ENCODE data around the gene ATF6B.
"Not testable (repeated sequence)": the region's sequence is repeated elsewhere in the genome, so short reads cannot be mapped to it uniquely, and the experiment has no call there.

- TF ChIP-seq CTCF, EP300 (IDR thresholded peaks at IDR 0.05): not testable (repeated sequence)
Measured at GRCh38 chr6:32068315-32068714, 59.7 kb downstream of the ATF6B start.
